ENCODE results near the gene FBF1.

Gene FBF1

GRCh38 chr17:75914643-75915267 is 26.1 kb downstream of the FBF1 start:
- DNase-seq: no peak

- no peak for DNase-seq
Measured at GRCh38 chr17:75913537-75914210, 27.2 kb downstream of the FBF1 start.

- DNase-seq: no peak
Measured at GRCh38 chr17:75910699-75911098, 30.1 kb downstream of the FBF1 start.

GRCh38 chr17:75909812-75910274 is 31.0 kb downstream of the FBF1 start:
- DNase-seq: no peak

DNA sequence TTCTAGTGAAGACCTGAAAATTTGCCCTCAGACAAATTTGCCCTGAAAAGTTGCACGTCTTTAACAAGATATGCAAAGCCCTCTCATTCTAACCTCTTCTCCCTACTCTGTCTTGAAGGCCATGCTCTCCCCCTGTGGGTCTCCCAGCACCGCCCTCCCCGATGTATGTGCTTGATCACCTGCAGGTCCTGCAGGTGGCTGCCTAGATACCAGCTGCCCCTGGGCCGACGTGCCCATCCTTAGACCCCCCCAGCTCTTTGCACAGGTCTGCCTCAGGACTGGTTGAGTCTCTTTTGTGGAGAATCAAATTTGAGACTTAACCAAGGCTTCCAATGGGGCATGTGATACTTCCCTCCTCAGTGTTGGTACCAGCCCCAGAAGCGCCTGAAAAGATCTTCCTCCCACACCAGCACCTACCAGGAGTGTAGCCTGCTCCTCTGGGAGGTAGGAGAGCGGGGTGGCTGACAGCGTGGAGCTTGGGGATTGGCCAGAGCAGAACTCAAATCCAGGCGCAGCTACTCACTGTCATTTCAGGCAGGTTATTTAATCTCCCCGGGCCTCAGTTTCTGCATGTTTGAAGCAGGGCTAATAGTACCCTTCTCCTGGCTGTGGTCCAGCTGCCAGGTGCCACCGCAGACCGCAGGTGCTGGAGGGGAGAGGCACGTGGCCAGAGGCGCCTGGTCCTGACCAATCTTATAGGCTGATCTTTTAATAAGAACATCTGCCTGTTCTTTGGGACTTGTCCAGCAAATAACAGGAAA is 31.6 kb downstream of the FBF1 start:
- no peak for DNase-seq

- no peak for DNase-seq
Measured at GRCh38 chr17:75908201-75908600, 32.6 kb downstream of the FBF1 start.

GRCh38 chr17:75906143-75906884 is 34.5 kb downstream of the FBF1 start:
- DNase-seq: no peak

DNA sequence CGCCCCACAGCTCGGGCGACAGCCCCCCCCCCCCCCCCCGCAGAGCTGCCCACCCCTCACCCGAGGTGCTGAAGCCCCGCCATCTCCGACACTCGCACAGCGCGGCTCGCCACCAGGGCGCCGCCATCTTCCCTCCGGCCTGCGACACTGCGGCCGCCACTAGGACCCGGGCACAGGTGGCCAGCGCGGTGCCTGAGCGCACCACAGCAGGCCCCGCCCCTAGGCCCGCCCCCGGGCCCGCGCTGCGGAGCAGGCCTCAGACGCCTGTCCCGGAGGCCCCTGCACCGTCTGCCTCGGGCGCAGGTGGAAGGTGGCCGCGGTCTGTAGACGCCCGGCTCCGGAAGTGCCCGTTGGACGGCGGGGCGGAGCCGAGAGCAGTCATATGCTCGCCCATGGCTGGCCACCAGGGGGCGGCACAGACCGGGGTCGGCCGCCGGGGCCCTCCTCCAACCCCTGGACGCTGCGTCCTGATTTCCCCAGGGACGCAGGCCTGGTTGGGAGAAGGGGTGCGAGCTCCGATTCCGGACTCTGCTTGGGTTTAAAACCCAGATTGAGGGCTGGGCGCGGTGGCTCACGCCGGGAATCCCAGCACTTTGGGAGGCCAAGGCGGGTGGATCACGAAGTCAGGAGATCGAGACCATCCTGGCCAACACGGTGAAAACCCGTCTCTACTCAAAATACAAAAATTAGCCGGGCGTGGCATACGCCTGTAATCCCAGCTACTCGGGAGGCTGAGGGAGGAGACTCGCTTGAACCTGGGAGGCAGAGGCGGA is 35.9 kb downstream of the FBF1 start, which contains the start of gene MRPL38:
Gene MRPL38, minus strand, starts transcription at position 136 of the 773 bp plus-strand sequence. Its CDS starts 9 bp downstream, at position 127.
- DNase-seq: peak; percentile 94

- no peak for DNase-seq
Measured at GRCh38 chr17:75902406-75902805, 38.4 kb downstream of the FBF1 start.

DNA sequence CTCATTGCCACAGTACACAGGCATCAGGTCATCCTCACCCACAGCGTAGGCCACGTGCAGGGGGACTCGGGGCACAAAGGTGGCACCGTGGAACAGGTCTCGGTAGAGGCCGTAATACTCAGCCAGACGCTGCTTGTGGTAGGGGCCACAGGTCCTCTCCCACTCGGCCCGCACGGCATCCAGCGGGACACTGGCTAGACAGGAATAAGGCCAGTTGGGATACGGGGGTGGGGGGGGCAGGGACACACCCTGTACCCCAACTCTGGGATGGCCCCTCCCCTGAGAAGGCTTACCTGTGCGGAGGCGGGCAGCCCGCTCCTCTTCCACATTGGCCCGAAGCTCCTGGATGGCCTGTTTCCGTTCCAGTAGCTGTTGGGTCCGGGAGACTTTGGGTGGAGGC is 39.1 kb downstream of the FBF1 start:
- no peak for DNase-seq

DNA sequence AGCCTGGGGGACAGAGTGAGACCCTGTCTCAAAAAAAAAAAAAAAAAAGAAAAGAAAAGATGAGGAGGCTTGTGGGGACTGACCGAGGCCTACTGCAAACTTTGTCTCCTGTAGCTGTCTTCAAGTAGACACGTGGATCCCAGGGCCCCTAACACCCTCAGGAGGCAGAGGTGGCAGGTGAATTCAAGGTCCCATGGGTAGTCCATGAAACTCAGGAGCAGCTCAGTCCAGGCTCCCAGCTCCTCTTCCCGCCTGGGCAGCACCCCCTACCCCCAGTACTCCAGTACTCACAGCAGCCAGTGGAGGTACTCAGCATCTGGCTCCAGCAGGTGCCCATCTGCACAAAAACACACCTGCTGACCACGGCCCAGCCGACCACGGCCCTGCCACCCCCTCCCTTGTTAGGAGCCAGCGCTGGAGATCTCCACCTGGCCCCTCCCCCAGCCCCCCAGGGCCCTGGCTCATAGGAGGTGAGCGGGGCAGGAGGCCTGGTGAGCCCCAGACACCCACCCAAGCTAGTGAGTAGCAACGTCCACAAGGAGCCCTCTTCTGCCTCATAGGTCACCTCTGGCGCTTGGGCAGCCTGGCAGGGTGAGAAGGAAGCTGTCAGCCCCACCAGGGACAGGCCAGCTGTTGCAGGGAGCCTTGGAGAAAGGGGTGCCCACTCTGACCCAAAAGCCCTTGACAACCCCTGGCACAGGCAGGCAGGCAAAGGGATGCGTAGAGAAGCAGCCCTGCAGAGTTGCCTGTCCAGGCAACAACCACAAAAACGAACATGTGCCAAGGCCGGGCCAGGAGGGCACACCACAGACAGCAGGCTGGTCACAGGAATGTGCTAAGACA is 39.9 kb downstream of the FBF1 start:
- no peak for DNase-seq

DNA sequence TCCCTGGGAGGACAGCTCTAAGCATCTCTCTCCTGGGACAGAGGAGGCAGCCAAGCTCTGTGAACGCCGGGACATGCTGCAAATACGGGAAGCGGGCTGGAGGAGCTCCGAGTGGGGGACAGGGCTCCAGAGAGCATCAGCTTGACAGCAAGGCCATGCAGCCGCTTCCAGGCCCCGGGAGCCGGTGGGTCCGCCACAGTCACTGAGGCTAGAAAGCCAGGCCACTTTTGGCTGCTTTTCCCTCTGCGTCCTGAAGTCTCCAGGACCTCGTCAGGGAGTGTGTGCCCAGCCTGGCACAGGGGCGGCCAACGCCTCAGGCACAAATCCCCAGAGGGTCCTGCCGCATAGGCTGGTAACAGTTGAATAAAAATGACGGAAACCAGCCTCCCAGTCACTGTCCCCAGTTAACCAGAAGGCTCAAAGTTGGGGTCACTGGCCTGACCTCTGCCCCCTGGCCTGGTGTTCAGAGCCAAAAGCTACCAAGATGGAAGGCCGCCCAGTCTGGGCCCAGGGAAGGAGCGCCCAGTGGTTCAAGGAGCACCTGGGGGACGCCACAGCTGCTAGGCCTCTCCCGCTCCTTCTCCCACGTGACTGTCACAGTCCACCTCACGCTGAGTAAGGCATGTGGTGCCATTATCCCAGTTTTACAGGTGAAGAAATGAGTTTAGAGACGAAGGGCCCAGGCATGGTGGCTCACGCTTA is 40.9 kb downstream of the FBF1 start:
- no peak for DNase-seq

DNA sequence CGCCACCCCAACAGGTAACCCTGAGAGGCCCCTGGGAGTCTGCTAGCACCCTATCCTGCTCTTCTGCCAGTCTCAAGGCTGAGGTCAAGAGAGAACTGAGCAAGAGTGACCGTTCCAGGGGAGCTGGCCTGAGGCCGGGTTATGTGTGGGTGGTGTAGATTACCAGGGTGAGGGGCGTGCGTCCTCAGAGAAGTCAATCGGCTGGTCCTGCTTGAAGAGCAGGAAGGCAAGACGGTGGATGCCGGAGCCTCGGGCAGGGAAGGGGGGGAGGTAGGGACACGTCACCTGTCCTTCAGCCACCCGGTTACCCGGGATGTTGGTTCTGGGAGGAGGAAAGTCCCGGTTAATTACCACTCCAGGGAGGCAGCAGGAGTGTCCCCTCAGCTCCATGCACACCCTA is 41.5 kb downstream of the FBF1 start:
- no peak for DNase-seq

DNA sequence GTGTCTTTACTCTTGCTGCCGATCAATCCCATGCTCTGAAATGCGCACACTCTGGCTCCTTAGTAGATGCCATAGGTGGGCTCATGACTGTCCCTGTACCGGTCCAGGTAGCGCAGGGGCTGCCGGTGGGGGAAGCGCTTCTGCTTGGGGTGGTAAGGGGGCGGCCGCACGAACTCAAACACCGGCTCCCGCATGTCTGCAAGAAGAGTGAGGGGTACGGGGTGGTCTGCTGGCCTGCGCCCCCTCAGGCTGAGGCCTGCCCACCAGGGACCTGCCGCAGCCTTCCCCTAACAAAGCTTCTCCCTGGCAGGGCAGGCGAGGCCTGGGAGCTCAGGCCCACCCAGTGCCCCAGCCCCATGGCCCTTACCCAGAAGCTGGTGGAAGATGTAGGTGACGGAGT is 42.1 kb downstream of the FBF1 start:
- no peak for DNase-seq

- DNase-seq: no peak
Measured at GRCh38 chr17:75898065-75898464, 42.8 kb downstream of the FBF1 start.

- no peak for DNase-seq
Measured at GRCh38 chr17:75897160-75898019, 43.5 kb downstream of the FBF1 start.

DNA sequence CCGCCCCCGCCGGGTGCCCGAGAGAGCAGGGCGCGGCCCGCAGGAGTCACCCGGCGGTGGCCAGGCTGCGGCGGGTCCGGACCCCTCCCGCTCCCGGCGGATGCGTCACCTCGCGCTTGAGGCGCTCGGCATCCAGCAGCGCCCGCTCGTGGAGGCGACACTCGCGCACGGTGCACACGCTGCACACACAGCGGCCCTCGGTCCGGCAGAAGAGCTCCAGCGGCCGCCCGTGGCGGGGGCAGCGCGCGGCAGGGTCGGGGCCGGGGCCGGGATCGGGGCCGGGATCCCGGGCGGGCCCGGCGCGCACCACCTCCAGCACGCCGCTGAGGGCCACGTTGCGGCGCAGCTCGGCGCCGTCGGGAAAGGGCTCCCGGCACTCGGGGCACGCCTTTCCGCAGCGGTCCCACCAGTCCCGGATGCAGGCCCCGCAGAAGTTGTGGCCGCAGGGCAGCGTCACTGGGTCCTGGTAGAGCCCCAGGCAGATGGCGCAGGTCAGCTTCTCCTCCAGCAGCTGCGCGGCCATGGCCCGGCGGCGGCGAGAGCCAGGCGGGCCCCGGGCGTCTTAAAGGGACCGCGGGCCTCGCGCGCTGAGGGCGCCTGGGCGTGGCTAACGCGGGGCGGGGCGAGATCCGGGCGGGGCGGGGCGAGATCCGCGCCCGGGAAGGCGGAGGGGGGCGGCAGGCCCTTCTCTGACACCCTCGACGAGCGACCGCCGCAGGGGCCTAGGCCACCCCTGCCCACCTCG is 44.3 kb downstream of the FBF1 start, which contains the start of gene TRIM65:
Gene TRIM65, minus strand, starts transcription at position 537 of the 745 bp plus-strand sequence. Its CDS starts 14 bp downstream, at position 523.
- DNase-seq: peak; percentile 82

GRCh38 chr17:75895370-75896155 is 45.3 kb downstream of the FBF1 start:
- no peak for DNase-seq

Measured in activated naive CD4-positive, alpha-beta T cell treated with anti-CD3 and anti-CD28 coated beads, Interleukin-2, amount 50 U/mL, for 16 hours (primary cell).